ENCODE results near the gene HS6ST3. TPM values are rescaled to one million over a fixed set of nuclear protein-coding genes. Genes with fewer than 3 reads are reported as not detected.

Gene HS6ST3
- total and polyA plus RNA-seq, 12 donors = 2.1 to 27.1 (median 6.2) TPM

DNA sequence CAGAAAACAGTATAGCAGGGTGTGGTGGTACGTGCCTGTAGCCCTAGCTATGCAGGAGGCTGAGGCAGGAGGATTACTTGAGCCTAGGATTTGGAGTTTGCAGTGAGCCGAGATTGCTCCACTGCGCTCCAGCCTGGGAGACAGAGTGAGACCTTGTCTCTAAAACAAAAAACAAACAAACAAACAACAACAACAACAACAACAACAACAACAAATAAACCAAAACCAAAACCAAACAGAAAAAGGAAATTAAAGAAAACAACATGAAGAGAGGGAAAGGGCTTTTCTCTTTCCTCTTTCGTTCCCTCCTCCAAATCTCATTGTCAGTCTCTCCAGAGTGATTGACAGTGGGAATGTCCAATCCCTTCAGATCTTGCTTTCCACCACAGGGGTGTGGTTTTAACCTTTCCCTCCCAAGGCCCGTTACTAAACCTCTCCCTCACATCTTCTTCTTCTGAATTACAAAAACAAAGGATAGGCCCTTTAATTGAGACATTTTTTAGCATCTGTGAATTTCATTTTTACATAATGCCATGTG, 341.2 kb downstream of the HS6ST3 start:
- intact Hi-C loops (cut with DNase I) = no loop called here
- Histone ChIP-seq H3K9me3 (replicated peaks in 1 of 3) (no peaks in the 10 kb centered on the region), H3K4me1 (replicated peaks in 1 of 2) (no peaks in the 10 kb centered on the region), H3K27ac (no peak overlapping the region), H3K36me3 (replicated peaks in 1 of 2) (no peaks in the 10 kb centered on the region), H3K27me3 (no peaks in the 10 kb centered on the region), H3K4me3 (no peak overlapping the region)
- WGBS, 4 donors = 75 to 94% (median 89%) methylated on average over 4 to 5 of the region's 5 CpGs
- TF ChIP-seq POLR2A (IDR thresholded peaks at IDR 0.05) = no peak
- TF ChIP-seq CTCF (IDR thresholded peaks at IDR 0.05) = no peak
- no peak for DNase-seq

- 55 to 67% (median 58%) methylated on average over 3 of the region's 3 CpGs for WGBS, 4 donors
Measured at GRCh38 chr13:96444676-96445075, 354.8 kb downstream of the HS6ST3 start.

GRCh38 chr13:96449920-96450319, 360.0 kb downstream of the HS6ST3 start:
- WGBS, 4 donors = 77 to 86% (median 83%) methylated on average over 1 of the region's 1 CpG
- no peak overlapping the region for H3K4me3 ChIP-seq
- H3K9me3 ChIP-seq (replicated peaks in 1 of 3) = no peaks in the 10 kb centered on the region
- TF ChIP-seq POLR2A (IDR thresholded peaks at IDR 0.05) (no peak), CTCF (IDR thresholded peaks at IDR 0.05) (no peak)
- H3K27me3 ChIP-seq = no peaks in the 10 kb centered on the region
- intact Hi-C loops (cut with DNase I) = no loop called here
- H3K36me3 ChIP-seq (replicated peaks in 1 of 2) = no peaks in the 10 kb centered on the region
- H3K4me1 ChIP-seq (replicated peaks in 1 of 2) = no peaks in the 10 kb centered on the region
- no peak overlapping the region for H3K27ac ChIP-seq
- DNase-seq = no peak

More at GRCh38 chr13:96444676-96445075, 354.8 kb downstream of the HS6ST3 start:
- DNase-seq = no peak
- Histone ChIP-seq H3K4me3 (no peak overlapping the region), H3K9me3 (replicated peaks in 1 of 3) (no peaks in the 10 kb centered on the region), H3K27ac (no peak overlapping the region), H3K4me1 (replicated peaks in 1 of 2) (no peaks in the 10 kb centered on the region), H3K36me3 (replicated peaks in 1 of 2) (no peaks in the 10 kb centered on the region), H3K27me3 (no peaks in the 10 kb centered on the region)
- intact Hi-C loops (cut with DNase I) = no loop called here
- TF ChIP-seq CTCF (IDR thresholded peaks at IDR 0.05) (no peak), POLR2A (IDR thresholded peaks at IDR 0.05) (no peak)

GRCh38 chr13:96450326-96451020, 360.6 kb downstream of the HS6ST3 start:
- TF ChIP-seq POLR2A (IDR thresholded peaks at IDR 0.05) = no peak
- no peak for TF ChIP-seq CTCF (IDR thresholded peaks at IDR 0.05)

More at GRCh38 chr13:96450326-96451020, 360.6 kb downstream of the HS6ST3 start:
- intact Hi-C loops (cut with DNase I) = no loop called here
- Histone ChIP-seq H3K9me3 (replicated peaks in 1 of 3) (no peaks in the 10 kb centered on the region), H3K4me1 (replicated peaks in 1 of 2) (no peaks in the 10 kb centered on the region), H3K4me3 (no peak overlapping the region), H3K36me3 (replicated peaks in 1 of 2) (no peaks in the 10 kb centered on the region), H3K27me3 (no peaks in the 10 kb centered on the region), H3K27ac (no peak overlapping the region)
- DNase-seq = no peak
- 77 to 83% (median 78%) methylated on average over 4 of the region's 4 CpGs for WGBS, 4 donors

All from adrenal gland (tissue), 12 donors.